ENCODE results near the gene NPFF. TPM values are rescaled to one million over a fixed set of nuclear protein-coding genes. Genes with fewer than 3 reads are reported as not detected.

Gene NPFF
- total and polyA plus RNA-seq, 2 donors (not counting 1 experiment from before 2014, with no cell fraction given), result not detected

DNA sequence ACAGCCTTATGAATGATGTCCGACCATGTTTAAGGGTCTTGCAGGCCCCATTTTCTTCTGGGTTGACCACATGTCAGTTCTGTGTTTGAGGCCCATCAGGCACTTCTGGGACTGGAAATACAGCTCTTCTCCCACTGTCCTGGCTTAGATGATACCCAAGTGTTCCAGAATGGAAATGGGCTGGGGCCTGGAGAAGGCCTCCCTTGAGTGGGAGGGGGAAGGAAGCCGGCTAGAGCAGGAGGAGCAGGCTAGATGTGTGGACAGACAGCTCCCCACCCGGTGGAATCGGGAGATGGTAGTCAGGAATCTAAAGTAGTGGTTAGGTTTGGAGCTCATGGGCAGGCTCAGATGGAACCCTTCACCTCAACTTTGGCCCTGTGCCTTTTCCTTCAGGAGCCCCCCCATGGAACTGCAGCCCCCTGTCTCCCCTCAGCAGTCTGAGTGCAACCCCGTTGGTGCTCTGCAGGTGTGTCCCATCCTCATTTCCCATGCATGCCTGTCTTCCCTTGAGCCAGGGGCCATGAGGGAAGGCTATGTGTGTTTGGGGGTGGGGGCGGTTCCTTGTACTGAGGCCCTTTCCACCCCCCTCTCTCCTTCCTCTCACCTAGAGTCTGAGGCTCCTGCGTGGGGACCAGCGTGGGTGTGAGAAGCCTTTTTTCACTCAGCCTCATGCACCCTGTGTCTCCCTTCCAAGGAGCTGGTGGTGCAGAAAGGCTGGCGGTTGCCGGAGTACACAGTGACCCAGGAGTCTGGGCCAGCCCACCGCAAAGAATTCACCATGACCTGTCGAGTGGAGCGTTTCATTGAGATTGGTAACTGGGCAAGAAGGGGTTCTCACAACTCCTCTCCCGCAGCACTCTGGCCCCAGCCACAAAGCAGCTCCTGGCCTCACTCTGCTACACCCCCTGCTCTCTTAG lies 3.0 kb downstream of the NPFF start:
- H3K4me2 ChIP-seq (ENCODE audit: extremely low read depth, insufficient read depth, low read length), result no peak overlapping the region
- no peak for DNase-seq (ENCODE audit: low read depth in 2 of 2)
- no peak overlapping the region for H3K9ac ChIP-seq (ENCODE audit: insufficient read depth, low read length)
- H4K20me1 ChIP-seq (ENCODE audit: control insufficient read depth, extremely low read depth, insufficient read depth, low read length), result no peaks in the 10 kb centered on the region
- no peak overlapping the region for H2AFZ ChIP-seq (ENCODE audit: low read length)
- peaks cover 13% of the 10 kb centered on the region for H3K79me2 ChIP-seq (ENCODE audit: control insufficient read depth, insufficient read depth, low read length)
- peak overlapping the region; percentile 66 for H3K27ac ChIP-seq (ENCODE audit: insufficient read depth, low read length)
- H3K27me3 ChIP-seq (ENCODE audit: control insufficient read depth, insufficient read depth, low read length), result no peaks in the 10 kb centered on the region
- no peak overlapping the region for H3K4me3 ChIP-seq (replicated peaks in 1 of 4; ENCODE audit: control extremely low read depth in 1 of 4, insufficient read depth in 1 of 4, low read depth in 3 of 4, low read length in 4 of 4)
- peaks cover 18% of the 10 kb centered on the region for H3K36me3 ChIP-seq (ENCODE audit: control insufficient read depth, insufficient read depth, low read length)
- no peaks in the 10 kb centered on the region for H3K9me3 ChIP-seq (ENCODE audit: control insufficient read depth, insufficient read depth, low read depth, low read length)
- TF ChIP-seq EZH2 (IDR thresholded peaks at IDR 0.05; ENCODE audit: low read length, missing control alignments), result no peak
- TF ChIP-seq, protein P1, sequence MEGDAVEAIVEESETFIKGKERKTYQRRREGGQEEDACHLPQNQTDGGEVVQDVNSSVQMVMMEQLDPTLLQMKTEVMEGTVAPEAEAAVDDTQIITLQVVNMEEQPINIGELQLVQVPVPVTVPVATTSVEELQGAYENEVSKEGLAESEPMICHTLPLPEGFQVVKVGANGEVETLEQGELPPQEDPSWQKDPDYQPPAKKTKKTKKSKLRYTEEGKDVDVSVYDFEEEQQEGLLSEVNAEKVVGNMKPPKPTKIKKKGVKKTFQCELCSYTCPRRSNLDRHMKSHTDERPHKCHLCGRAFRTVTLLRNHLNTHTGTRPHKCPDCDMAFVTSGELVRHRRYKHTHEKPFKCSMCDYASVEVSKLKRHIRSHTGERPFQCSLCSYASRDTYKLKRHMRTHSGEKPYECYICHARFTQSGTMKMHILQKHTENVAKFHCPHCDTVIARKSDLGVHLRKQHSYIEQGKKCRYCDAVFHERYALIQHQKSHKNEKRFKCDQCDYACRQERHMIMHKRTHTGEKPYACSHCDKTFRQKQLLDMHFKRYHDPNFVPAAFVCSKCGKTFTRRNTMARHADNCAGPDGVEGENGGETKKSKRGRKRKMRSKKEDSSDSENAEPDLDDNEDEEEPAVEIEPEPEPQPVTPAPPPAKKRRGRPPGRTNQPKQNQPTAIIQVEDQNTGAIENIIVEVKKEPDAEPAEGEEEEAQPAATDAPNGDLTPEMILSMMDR (conservative IDR thresholded peaks at IDR 0.05 in 1 of 2, IDR thresholded peaks at IDR 0.05 in 1 of 2; ENCODE audit: low read depth in 1 of 2, low read length in 2 of 2), result no peak
- peaks cover 20% of the 10 kb centered on the region for H3K4me1 ChIP-seq (ENCODE audit: control insufficient read depth, extremely low read depth, insufficient read depth, low read length)

- Histone ChIP-seq H3K9ac (ENCODE audit: insufficient read depth, low read length) (no peak overlapping the region), H4K20me1 (ENCODE audit: control insufficient read depth, extremely low read depth, insufficient read depth, low read length) (no peaks in the 10 kb centered on the region), H3K27me3 (ENCODE audit: control insufficient read depth, insufficient read depth, low read length) (no peaks in the 10 kb centered on the region), H3K4me1 (ENCODE audit: control insufficient read depth, extremely low read depth, insufficient read depth, low read length) (peaks cover 20% of the 10 kb centered on the region), H2AFZ (ENCODE audit: low read length) (no peak overlapping the region), H3K4me2 (ENCODE audit: extremely low read depth, insufficient read depth, low read length) (peak overlapping the region; percentile 45), H3K79me2 (ENCODE audit: control insufficient read depth, insufficient read depth, low read length) (peaks cover 22% of the 10 kb centered on the region), H3K4me3 (replicated peaks in 1 of 4; ENCODE audit: control extremely low read depth in 1 of 4, insufficient read depth in 1 of 4, low read depth in 3 of 4, low read length in 4 of 4) (peak overlapping the region in 1 of 4 experiments; percentile 20), H3K36me3 (ENCODE audit: control insufficient read depth, insufficient read depth, low read length) (peaks cover 18% of the 10 kb centered on the region), H3K27ac (ENCODE audit: insufficient read depth, low read length) (peak overlapping the region; percentile 36), H3K9me3 (ENCODE audit: control insufficient read depth, insufficient read depth, low read depth, low read length) (no peaks in the 10 kb centered on the region)
- DNase-seq (ENCODE audit: low read depth in 2 of 2), result no peak
- TF ChIP-seq, protein P1 (conservative IDR thresholded peaks at IDR 0.05 in 1 of 2, IDR thresholded peaks at IDR 0.05 in 1 of 2; ENCODE audit: low read depth in 1 of 2, low read length in 2 of 2), result no peak
- TF ChIP-seq EZH2 (IDR thresholded peaks at IDR 0.05; ENCODE audit: low read length, missing control alignments), result no peak
Observed at GRCh38 chr12:53502983-53503728, 4.1 kb downstream of the NPFF start.

- DNase-seq (ENCODE audit: low read depth in 2 of 2), result no peak
- Histone ChIP-seq H3K9me3 (ENCODE audit: control insufficient read depth, insufficient read depth, low read depth, low read length) (no peaks in the 10 kb centered on the region), H3K79me2 (ENCODE audit: control insufficient read depth, insufficient read depth, low read length) (peaks cover 31% of the 10 kb centered on the region), H4K20me1 (ENCODE audit: control insufficient read depth, extremely low read depth, insufficient read depth, low read length) (no peaks in the 10 kb centered on the region), H2AFZ (ENCODE audit: low read length) (no peak overlapping the region), H3K4me2 (ENCODE audit: extremely low read depth, insufficient read depth, low read length) (peak overlapping the region; percentile 100), H3K27me3 (ENCODE audit: control insufficient read depth, insufficient read depth, low read length) (no peaks in the 10 kb centered on the region), H3K36me3 (ENCODE audit: control insufficient read depth, insufficient read depth, low read length) (peaks cover 21% of the 10 kb centered on the region), H3K27ac (ENCODE audit: insufficient read depth, low read length) (peak overlapping the region; percentile 93), H3K9ac (ENCODE audit: insufficient read depth, low read length) (no peak overlapping the region), H3K4me3 (replicated peaks in 1 of 4; ENCODE audit: control extremely low read depth in 1 of 4, insufficient read depth in 1 of 4, low read depth in 3 of 4, low read length in 4 of 4) (peak overlapping the region in 2 of 4 experiments; percentile 85 to 96), H3K4me1 (ENCODE audit: control insufficient read depth, extremely low read depth, insufficient read depth, low read length) (peaks cover 21% of the 10 kb centered on the region)
- TF ChIP-seq, protein P1 (conservative IDR thresholded peaks at IDR 0.05 in 1 of 2, IDR thresholded peaks at IDR 0.05 in 1 of 2; ENCODE audit: low read depth in 1 of 2, low read length in 2 of 2), result no peak
- no peak for TF ChIP-seq EZH2 (IDR thresholded peaks at IDR 0.05; ENCODE audit: low read length, missing control alignments)
Observed at GRCh38 chr12:53502331-53502730, 5.0 kb downstream of the NPFF start.

Data from fibroblast of lung (primary cell).